OCI-LY1 (cell line): ENCODE measurements around the gene CORO2B.
A peak's percentile ranks its signal among the peaks of the same experiment; 100 is the strongest.

Experiments used
- EZH2 ChIP-seq: fragments of 200-600 bp; sonication (generic), shearing (Covaris generic); IDR thresholded peaks from 2 replicates; pipeline ENCODE4 v1.8.0; 2017; ENCODE audit warnings: borderline replicate concordance, mixed run types, mild to moderate bottlenecking, antibody characterized with exemption, low read length, moderate library complexity, mixed read lengths
- TF ChIP-seq, protein P1 (sequence below): fragments of 200-600 bp; sonication (generic), shearing (Covaris generic); IDR thresholded peaks from 2 replicates; pipeline ENCODE4 v1.5.1; 2017; ENCODE audit warnings: mild to moderate bottlenecking, antibody characterized with exemption, low read length, moderate library complexity, mixed read lengths

DNA sequence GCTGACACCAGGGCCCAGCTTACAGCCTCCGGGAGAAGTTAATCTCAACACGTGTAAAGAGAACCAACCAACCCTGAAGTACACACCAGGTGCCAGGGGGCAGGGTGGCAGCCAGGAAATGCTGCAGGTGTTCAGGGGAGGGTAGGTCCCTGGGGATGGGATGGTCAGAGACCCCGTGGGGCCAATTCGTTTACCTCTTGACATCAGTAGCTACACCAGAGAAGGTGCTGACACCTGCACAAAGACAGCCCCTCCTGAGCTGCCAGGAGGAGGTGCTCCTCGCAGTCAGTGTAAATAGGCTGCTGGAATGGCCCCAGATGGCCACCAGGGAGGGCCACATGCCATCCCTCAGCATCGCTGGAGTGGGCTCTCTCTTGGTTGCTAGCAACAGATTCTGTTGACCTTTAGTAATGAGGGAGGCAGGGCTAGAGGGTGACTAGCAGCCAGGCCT is 52.8 kb downstream of the CORO2B start:
- TF ChIP-seq, protein P1, sequence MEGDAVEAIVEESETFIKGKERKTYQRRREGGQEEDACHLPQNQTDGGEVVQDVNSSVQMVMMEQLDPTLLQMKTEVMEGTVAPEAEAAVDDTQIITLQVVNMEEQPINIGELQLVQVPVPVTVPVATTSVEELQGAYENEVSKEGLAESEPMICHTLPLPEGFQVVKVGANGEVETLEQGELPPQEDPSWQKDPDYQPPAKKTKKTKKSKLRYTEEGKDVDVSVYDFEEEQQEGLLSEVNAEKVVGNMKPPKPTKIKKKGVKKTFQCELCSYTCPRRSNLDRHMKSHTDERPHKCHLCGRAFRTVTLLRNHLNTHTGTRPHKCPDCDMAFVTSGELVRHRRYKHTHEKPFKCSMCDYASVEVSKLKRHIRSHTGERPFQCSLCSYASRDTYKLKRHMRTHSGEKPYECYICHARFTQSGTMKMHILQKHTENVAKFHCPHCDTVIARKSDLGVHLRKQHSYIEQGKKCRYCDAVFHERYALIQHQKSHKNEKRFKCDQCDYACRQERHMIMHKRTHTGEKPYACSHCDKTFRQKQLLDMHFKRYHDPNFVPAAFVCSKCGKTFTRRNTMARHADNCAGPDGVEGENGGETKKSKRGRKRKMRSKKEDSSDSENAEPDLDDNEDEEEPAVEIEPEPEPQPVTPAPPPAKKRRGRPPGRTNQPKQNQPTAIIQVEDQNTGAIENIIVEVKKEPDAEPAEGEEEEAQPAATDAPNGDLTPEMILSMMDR = peak; percentile 52; the same call in 1 of the 2 replicates
- no peak for TF ChIP-seq EZH2
